Activated B cell treated with CpG ODN at 0.5 μM for 24 hours (primary cell): ENCODE data around the gene GRIK1. TPM values are rescaled to one million over a fixed set of nuclear protein-coding genes. Genes with fewer than 3 reads are reported as not detected.

Experiments used
- ATAC-seq: fragments of 200-7000 bp; cut with Tn5 transposase; one replicate; pipeline ENCODE4 v1.10.0; 2021; ENCODE audit warnings: low read depth, mild to moderate bottlenecking, moderate library complexity
- CTCF ChIA-PET: fragments of 350-600 bp; sonication (Branson Sonifier 250); formaldehyde crosslinking; loops from one replicate; lab custom pipeline; 2021; ENCODE audit warnings: antibody characterized with exemption; lab: Charles Lee
- POLR2A ChIA-PET: fragments of 350-600 bp; sonication (Branson Sonifier 250); formaldehyde crosslinking; loops from one replicate; lab custom pipeline; 2021; ENCODE audit warnings: antibody characterized with exemption; lab: Charles Lee
- DNase-seq: peaks from one replicate; pipeline ENCODE4 v3.0.0; 2022
- H3K27ac Mint-ChIP-seq: one replicate; pipeline ENCODE4 v1.8.0; 2020; ENCODE audit warnings: mixed read lengths
- H3K27me3 Mint-ChIP-seq: one replicate; pipeline ENCODE4 v1.8.0; 2021; ENCODE audit warnings: mixed read lengths
- H3K36me3 Mint-ChIP-seq: one replicate; pipeline ENCODE4 v1.8.0; 2021; ENCODE audit warnings: low read depth, mixed read lengths
- H3K4me1 Mint-ChIP-seq: one replicate; pipeline ENCODE4 v1.8.0; 2021; ENCODE audit warnings: mixed read lengths
- H3K4me3 Mint-ChIP-seq: one replicate; pipeline ENCODE4 v1.8.0; 2020; ENCODE audit warnings: mild to moderate bottlenecking, mixed read lengths
- H3K9me3 Mint-ChIP-seq: one replicate; pipeline ENCODE4 v1.8.0; 2020; ENCODE audit warnings: mixed read lengths
- intact Hi-C: fragments of 100-400 bp; cut with micrococcal nuclease; formaldehyde crosslinking; loops from one replicate; pipeline ENCODE4 v1.15.1; 2024
- total RNA-seq: library from RNA; stranded (reverse); gene quantifications from 2 replicates; pipeline ENCODE4 v1.2.3, GENCODE V29; 2022
- TF ChIP-seq, protein P1 (sequence below): fragments of 200-600 bp; IDR thresholded peaks from one replicate; pipeline ENCODE4 v1.8.0; 2022; ENCODE audit warnings: antibody characterized with exemption, mild to moderate bottlenecking

Gene GRIK1
- total RNA-seq, 1 donor from 2014 or later: not detected

DNA sequence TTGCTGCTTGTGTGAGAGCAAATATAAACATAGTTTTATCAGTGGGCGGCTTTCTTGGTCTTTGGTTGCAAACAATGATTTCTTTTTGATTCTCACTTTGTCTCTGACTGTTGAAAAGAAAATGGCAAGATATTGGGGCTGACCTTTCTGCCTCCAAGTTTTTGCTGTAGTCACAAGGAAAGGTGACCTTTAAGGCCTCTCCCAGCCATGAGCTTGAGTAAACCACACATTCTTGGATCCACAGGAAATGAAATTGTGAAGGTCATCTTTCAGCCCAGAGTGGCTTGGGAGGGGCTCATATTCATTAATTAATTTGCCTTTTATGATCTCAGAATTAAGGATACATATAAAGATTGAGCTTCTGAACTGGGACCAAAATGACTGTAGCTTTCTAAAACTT, 399.5 kb downstream of the GRIK1 start:
- ChIA-PET POLR2A (no interaction called here), CTCF (no interaction called here)
- no peak for ATAC-seq
- H3K9me3 Mint-ChIP-seq: peaks cover 5% of the 10 kb centered on the region
- no peaks in the 10 kb centered on the region for H3K4me1 Mint-ChIP-seq
- no peak overlapping the region for H3K4me3 Mint-ChIP-seq
- DNase-seq: no peak
- intact Hi-C loops: no loop called here
- no peak overlapping the region for H3K27ac Mint-ChIP-seq
- TF ChIP-seq, protein P1, sequence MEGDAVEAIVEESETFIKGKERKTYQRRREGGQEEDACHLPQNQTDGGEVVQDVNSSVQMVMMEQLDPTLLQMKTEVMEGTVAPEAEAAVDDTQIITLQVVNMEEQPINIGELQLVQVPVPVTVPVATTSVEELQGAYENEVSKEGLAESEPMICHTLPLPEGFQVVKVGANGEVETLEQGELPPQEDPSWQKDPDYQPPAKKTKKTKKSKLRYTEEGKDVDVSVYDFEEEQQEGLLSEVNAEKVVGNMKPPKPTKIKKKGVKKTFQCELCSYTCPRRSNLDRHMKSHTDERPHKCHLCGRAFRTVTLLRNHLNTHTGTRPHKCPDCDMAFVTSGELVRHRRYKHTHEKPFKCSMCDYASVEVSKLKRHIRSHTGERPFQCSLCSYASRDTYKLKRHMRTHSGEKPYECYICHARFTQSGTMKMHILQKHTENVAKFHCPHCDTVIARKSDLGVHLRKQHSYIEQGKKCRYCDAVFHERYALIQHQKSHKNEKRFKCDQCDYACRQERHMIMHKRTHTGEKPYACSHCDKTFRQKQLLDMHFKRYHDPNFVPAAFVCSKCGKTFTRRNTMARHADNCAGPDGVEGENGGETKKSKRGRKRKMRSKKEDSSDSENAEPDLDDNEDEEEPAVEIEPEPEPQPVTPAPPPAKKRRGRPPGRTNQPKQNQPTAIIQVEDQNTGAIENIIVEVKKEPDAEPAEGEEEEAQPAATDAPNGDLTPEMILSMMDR: no peak
- no peaks in the 10 kb centered on the region for H3K27me3 Mint-ChIP-seq
- peaks cover 9% of the 10 kb centered on the region for H3K36me3 Mint-ChIP-seq

DNA sequence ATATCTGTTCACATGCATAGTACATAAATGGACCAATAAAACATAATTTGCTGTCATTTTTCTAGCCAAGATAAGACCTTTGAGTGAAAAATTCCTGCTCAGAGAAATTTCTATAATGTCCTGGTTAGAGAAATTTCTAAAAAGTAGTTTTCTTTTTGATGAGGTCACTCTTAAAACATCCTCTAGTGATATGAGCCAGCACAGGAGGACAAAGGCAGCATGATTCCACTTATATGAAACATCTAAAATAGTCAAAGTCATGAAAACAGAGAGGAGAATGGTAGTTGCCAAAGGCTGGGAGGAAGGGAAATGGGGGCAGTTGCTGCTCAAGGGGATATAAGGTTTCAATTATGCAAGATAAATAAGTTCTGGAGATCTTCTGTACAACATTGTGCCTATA, 401.7 kb downstream of the GRIK1 start:
- DNase-seq (no peak), ATAC-seq (no peak)
- H3K27me3 Mint-ChIP-seq: no peaks in the 10 kb centered on the region
- intact Hi-C loops: no loop called here
- POLR2A ChIA-PET: no interaction called here
- peaks cover 5% of the 10 kb centered on the region for H3K9me3 Mint-ChIP-seq
- no peak overlapping the region for H3K4me3 Mint-ChIP-seq
- TF ChIP-seq, protein P1: no peak
- peaks cover 10% of the 10 kb centered on the region for H3K36me3 Mint-ChIP-seq
- no peaks in the 10 kb centered on the region for H3K4me1 Mint-ChIP-seq
- CTCF ChIA-PET: no interaction called here
- no peak overlapping the region for H3K27ac Mint-ChIP-seq

DNA sequence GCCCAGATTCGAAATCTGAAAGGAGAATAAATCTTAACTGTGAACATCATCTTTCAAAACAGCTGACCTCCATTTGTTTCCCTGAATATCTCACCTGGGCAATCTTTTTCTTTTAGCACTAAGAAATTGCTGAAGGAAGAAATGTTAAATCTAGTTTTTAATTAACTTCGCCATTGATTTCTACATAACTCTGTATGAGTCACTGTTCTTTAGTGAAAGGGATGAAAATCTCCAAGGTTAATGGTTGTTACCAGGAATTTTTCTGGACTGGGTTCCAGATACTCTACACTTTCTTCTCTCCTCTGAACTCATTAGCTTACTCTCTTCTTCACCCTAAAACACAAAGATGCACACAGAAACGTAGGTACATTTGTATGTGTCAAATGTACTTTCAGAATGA, 405.3 kb downstream of the GRIK1 start:
- Mint-ChIP-seq H3K4me1 (no peaks in the 10 kb centered on the region), H3K27me3 (no peaks in the 10 kb centered on the region), H3K9me3 (peaks cover 5% of the 10 kb centered on the region), H3K27ac (no peak overlapping the region), H3K36me3 (peaks cover 10% of the 10 kb centered on the region), H3K4me3 (no peak overlapping the region)
- intact Hi-C loops: no loop called here
- ChIA-PET POLR2A (no interaction called here), CTCF (no interaction called here)
- DNase-seq (no peak), ATAC-seq (no peak)
- TF ChIP-seq, protein P1: no peak

DNA sequence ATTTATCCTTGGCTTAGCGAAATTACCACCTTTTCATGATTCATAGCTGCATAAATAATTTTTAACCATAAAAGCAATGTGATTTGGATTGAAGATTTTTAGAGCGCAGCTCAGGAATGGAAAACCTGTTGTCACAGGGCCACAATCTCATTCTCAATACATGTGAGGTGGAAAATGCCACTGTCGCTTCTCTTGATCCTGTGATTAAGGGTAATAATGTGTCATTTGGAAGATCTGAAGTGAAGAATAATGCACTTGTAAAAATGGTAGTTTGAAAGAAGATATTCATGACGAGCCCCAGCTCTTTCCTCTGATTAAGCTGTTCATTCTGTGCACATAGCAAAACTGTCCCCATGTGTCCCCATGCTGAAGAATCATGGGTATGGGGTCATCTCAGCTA, 410.7 kb downstream of the GRIK1 start:
- DNase-seq: no peak
- ChIA-PET POLR2A (no interaction called here), CTCF (interaction anchor here (0.8 kb wide), 1 partner anchor 113 kb away, joined by 3 read pairs; no protein-coding TSS in a partner anchor)
- H3K27me3 Mint-ChIP-seq: no peaks in the 10 kb centered on the region
- peaks cover 7% of the 10 kb centered on the region for H3K36me3 Mint-ChIP-seq
- no peak overlapping the region for H3K4me3 Mint-ChIP-seq
- H3K27ac Mint-ChIP-seq: no peak overlapping the region
- peaks cover 14% of the 10 kb centered on the region for H3K9me3 Mint-ChIP-seq
- no peaks in the 10 kb centered on the region for H3K4me1 Mint-ChIP-seq
- intact Hi-C loops: no loop called here
- TF ChIP-seq, protein P1: no peak
- ATAC-seq: no peak

GRCh38 chr21:29526545-29526944, 413.3 kb downstream of the GRIK1 start:
- ChIA-PET POLR2A (no interaction called here), CTCF (no interaction called here)
- intact Hi-C loops: no loop called here
- TF ChIP-seq, protein P1: no peak
- no peak for DNase-seq
- no peak overlapping the region for H3K27ac Mint-ChIP-seq
- H3K4me3 Mint-ChIP-seq: no peak overlapping the region
- no peak for ATAC-seq
- H3K9me3 Mint-ChIP-seq: peaks cover 19% of the 10 kb centered on the region
- H3K4me1 Mint-ChIP-seq: no peaks in the 10 kb centered on the region
- peaks cover 17% of the 10 kb centered on the region for H3K36me3 Mint-ChIP-seq
- no peaks in the 10 kb centered on the region for H3K27me3 Mint-ChIP-seq
